ENCODE measurements around the gene WNT3. TPM values are rescaled to one million over a fixed set of nuclear protein-coding genes. Genes with fewer than 3 reads are reported as not detected.

The WNT3 gene
- total RNA-seq, 2 experiments from 2014 or later: 4.9 to 5.1 TPM

DNA sequence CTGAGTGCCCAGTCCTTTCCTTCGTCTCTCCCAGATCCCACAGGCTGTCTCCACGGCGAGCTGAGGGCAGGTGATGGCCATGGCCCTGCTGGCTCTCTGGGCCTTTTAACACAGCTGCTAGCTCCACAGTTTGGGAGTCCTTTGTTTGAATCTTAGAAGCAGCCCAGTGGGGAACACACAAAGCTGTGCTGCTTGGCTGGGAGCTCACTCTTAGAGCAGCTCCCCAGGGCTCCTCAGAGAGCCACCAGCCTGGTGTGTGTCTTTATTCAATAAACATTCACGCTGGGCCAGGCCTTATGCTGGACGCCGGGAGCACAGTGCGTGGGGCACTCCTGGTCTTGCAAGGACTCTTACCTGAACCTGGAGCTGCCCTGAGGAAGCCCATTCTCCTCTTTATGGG is 29.7 kb downstream of the WNT3 start:
- BruUV-seq (replicated peaks): no TSS peak
- Histone ChIP-seq H3K27ac (ENCODE audit: low read depth, low read length, poor library complexity, severe bottlenecking) (no peak overlapping the region), H3K36me3 (ENCODE audit: insufficient read depth, low read length) (no peaks in the 10 kb centered on the region), H3K4me3 (ENCODE audit: low read depth, low read length, poor library complexity, severe bottlenecking) (no peak overlapping the region), H3K4me1 (ENCODE audit: insufficient read depth, low read length, poor library complexity, severe bottlenecking) (no peaks in the 10 kb centered on the region), H3K4me2 (ENCODE audit: low read length) (no peak overlapping the region), H3K9me2 (ENCODE audit: insufficient read depth, low read length) (no peaks in the 10 kb centered on the region), H3K9me3 (ENCODE audit: low read length) (no peaks in the 10 kb centered on the region), H3K79me2 (ENCODE audit: insufficient read depth, low read depth, low read length) (no peaks in the 10 kb centered on the region), H4K20me1 (ENCODE audit: insufficient read depth, low read length) (no peaks in the 10 kb centered on the region), H2AFZ (ENCODE audit: low read length) (no peak overlapping the region)
- POLR2A ChIA-PET: no interaction called here
- intact Hi-C loops (cut with micrococcal nuclease; ENCODE audit: unreplicated experiment): no loop called here
- TF ChIP-seq, protein P1, sequence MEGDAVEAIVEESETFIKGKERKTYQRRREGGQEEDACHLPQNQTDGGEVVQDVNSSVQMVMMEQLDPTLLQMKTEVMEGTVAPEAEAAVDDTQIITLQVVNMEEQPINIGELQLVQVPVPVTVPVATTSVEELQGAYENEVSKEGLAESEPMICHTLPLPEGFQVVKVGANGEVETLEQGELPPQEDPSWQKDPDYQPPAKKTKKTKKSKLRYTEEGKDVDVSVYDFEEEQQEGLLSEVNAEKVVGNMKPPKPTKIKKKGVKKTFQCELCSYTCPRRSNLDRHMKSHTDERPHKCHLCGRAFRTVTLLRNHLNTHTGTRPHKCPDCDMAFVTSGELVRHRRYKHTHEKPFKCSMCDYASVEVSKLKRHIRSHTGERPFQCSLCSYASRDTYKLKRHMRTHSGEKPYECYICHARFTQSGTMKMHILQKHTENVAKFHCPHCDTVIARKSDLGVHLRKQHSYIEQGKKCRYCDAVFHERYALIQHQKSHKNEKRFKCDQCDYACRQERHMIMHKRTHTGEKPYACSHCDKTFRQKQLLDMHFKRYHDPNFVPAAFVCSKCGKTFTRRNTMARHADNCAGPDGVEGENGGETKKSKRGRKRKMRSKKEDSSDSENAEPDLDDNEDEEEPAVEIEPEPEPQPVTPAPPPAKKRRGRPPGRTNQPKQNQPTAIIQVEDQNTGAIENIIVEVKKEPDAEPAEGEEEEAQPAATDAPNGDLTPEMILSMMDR (conservative IDR thresholded peaks at IDR 0.05; ENCODE audit: low read length): no peak
- no peak for TF ChIP-seq EZH2phosphoT487 (IDR thresholded peaks at IDR 0.05; ENCODE audit: borderline replicate concordance, low read depth, low read length)
- CTCF ChIA-PET (ENCODE audit: unreplicated experiment): no interaction called here
- DNase-seq (ENCODE audit: low spot score): no peak

DNA sequence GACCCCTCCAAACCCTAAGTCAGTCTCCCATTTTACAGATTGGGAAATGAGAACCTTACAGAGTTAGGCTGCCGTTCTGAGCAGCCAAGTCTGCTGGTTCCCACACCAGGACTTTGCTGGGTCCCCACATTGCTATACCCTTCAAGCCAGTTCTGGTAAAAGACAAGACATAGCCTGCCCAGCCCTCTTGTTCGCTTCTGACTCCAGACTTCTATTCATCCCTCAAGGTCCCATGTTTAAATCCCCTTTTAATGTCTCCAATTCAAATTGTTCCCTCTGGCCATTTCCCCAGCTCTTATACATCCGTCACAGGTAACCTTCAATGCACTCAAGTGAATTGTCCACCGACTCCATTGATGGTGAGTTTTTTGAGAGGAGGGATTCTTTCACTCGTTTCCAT is 30.2 kb downstream of the WNT3 start:
- no peaks in the 10 kb centered on the region for H3K79me2 ChIP-seq (ENCODE audit: insufficient read depth, low read depth, low read length)
- no peaks in the 10 kb centered on the region for H4K20me1 ChIP-seq (ENCODE audit: insufficient read depth, low read length)
- H3K9me2 ChIP-seq (ENCODE audit: insufficient read depth, low read length): no peaks in the 10 kb centered on the region
- H3K36me3 ChIP-seq (ENCODE audit: insufficient read depth, low read length): no peaks in the 10 kb centered on the region
- no peak overlapping the region for H3K27ac ChIP-seq (ENCODE audit: low read depth, low read length, poor library complexity, severe bottlenecking)
- no peak overlapping the region for H3K4me3 ChIP-seq (ENCODE audit: low read depth, low read length, poor library complexity, severe bottlenecking)
- no peaks in the 10 kb centered on the region for H3K4me1 ChIP-seq (ENCODE audit: insufficient read depth, low read length, poor library complexity, severe bottlenecking)
- H3K4me2 ChIP-seq (ENCODE audit: low read length): no peak overlapping the region
- BruUV-seq (replicated peaks): no TSS peak
- H2AFZ ChIP-seq (ENCODE audit: low read length): no peak overlapping the region
- intact Hi-C loops (cut with micrococcal nuclease; ENCODE audit: unreplicated experiment): no loop called here
- ChIA-PET CTCF (ENCODE audit: unreplicated experiment) (no interaction called here), POLR2A (interaction anchor here (0.7 kb wide), 1 partner anchor 538 kb away, joined by 5 read pairs; no protein-coding TSS in a partner anchor)
- no peak for DNase-seq (ENCODE audit: low spot score)
- TF ChIP-seq, protein P1 (conservative IDR thresholded peaks at IDR 0.05; ENCODE audit: low read length): no peak
- no peak for TF ChIP-seq EZH2phosphoT487 (IDR thresholded peaks at IDR 0.05; ENCODE audit: borderline replicate concordance, low read depth, low read length)
- no peaks in the 10 kb centered on the region for H3K9me3 ChIP-seq (ENCODE audit: low read length)

DNA sequence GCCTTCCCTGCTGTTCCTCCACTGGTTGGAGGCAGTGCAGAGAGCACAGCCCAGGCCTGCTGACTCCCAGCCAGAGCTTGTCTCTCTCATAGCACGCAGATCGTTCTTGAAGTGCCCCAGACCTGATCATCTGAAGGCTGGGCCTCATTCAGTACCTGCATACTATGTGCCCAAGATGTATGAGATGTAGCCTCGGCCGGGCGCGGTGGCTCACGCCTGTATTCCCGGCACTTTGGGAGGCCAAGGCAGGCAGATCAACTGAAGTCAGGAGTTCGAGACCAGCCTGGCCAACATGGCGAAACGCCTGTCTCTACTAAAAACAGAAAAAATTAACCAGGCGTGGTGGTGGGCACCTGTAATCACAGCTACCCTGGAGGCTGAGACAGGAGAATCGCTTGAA is 31.0 kb downstream of the WNT3 start:
- TF ChIP-seq EZH2phosphoT487 (IDR thresholded peaks at IDR 0.05; ENCODE audit: borderline replicate concordance, low read depth, low read length): no peak
- TF ChIP-seq, protein P1 (conservative IDR thresholded peaks at IDR 0.05; ENCODE audit: low read length): no peak
- intact Hi-C loops (cut with micrococcal nuclease; ENCODE audit: unreplicated experiment): no loop called here
- ChIA-PET POLR2A (no interaction called here), CTCF (ENCODE audit: unreplicated experiment) (no interaction called here)
- Histone ChIP-seq H3K36me3 (ENCODE audit: insufficient read depth, low read length) (no peaks in the 10 kb centered on the region), H3K4me1 (ENCODE audit: insufficient read depth, low read length, poor library complexity, severe bottlenecking) (no peaks in the 10 kb centered on the region), H3K4me3 (ENCODE audit: low read depth, low read length, poor library complexity, severe bottlenecking) (no peak overlapping the region), H4K20me1 (ENCODE audit: insufficient read depth, low read length) (no peaks in the 10 kb centered on the region), H3K4me2 (ENCODE audit: low read length) (no peak overlapping the region), H3K9me2 (ENCODE audit: insufficient read depth, low read length) (no peaks in the 10 kb centered on the region), H3K79me2 (ENCODE audit: insufficient read depth, low read depth, low read length) (no peaks in the 10 kb centered on the region), H3K9me3 (ENCODE audit: low read length) (no peaks in the 10 kb centered on the region), H2AFZ (ENCODE audit: low read length) (no peak overlapping the region), H3K27ac (ENCODE audit: low read depth, low read length, poor library complexity, severe bottlenecking) (no peak overlapping the region)
- BruUV-seq (replicated peaks): no TSS peak
- no peak for DNase-seq (ENCODE audit: low spot score)
